ENCODE measurements around the gene PHGDH. TPM values are rescaled to one million over a fixed set of nuclear protein-coding genes. Genes with fewer than 3 reads are reported as not detected.

PHGDH gene
- total RNA-seq, 6 experiments from 2014 or later = 56.4 to 109 (median 87.0) TPM

GRCh38 chr1:119732465-119733168 is 20.9 kb downstream of the PHGDH start:
- no peak overlapping the region for H3K4me3 Mint-ChIP-seq
- H3K27me3 Mint-ChIP-seq (ENCODE audit: insufficient read depth) = no peaks in the 10 kb centered on the region; the same call in 1 of the 2 replicates
- no peaks in the 10 kb centered on the region for H3K4me1 Mint-ChIP-seq (ENCODE audit: low read depth)
- H3K27ac Mint-ChIP-seq = no peak overlapping the region
- no peak for DNase-seq
- H3K36me3 Mint-ChIP-seq (ENCODE audit: low read depth) = peaks cover 5% of the 10 kb centered on the region; the same call in 1 of the 2 replicates
- TF ChIP-seq, protein P1, sequence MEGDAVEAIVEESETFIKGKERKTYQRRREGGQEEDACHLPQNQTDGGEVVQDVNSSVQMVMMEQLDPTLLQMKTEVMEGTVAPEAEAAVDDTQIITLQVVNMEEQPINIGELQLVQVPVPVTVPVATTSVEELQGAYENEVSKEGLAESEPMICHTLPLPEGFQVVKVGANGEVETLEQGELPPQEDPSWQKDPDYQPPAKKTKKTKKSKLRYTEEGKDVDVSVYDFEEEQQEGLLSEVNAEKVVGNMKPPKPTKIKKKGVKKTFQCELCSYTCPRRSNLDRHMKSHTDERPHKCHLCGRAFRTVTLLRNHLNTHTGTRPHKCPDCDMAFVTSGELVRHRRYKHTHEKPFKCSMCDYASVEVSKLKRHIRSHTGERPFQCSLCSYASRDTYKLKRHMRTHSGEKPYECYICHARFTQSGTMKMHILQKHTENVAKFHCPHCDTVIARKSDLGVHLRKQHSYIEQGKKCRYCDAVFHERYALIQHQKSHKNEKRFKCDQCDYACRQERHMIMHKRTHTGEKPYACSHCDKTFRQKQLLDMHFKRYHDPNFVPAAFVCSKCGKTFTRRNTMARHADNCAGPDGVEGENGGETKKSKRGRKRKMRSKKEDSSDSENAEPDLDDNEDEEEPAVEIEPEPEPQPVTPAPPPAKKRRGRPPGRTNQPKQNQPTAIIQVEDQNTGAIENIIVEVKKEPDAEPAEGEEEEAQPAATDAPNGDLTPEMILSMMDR (IDR thresholded peaks at IDR 0.05) = no peak
- H3K9me3 Mint-ChIP-seq = no peaks in the 10 kb centered on the region

DNA sequence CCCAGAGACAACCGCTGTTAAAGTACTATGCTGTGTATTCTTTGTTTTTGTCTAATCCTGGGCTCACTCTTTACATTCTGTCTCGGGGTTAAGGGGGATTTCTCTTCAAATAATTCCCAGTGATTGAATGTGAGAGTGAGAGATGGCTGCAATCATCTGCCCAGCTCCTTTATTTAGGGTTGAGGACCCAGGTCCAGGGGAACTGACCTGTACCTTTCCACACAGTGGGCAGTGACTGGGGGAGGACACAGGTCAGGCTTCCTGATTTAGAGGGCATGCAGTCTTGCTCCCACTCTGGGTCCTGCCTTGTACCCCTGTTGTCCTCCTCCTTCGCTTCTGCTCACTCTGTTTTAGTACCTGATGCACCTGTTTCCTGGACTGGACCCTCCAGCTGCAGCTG is 22.0 kb downstream of the PHGDH start:
- TF ChIP-seq, protein P1 (IDR thresholded peaks at IDR 0.05) = no peak
- Mint-ChIP-seq H3K4me3 (no peak overlapping the region), H3K27me3 (ENCODE audit: insufficient read depth) (no peaks in the 10 kb centered on the region; the same call in 1 of the 2 replicates), H3K27ac (no peak overlapping the region), H3K9me3 (no peaks in the 10 kb centered on the region), H3K36me3 (ENCODE audit: low read depth) (peaks cover 5% of the 10 kb centered on the region; the same call in 1 of the 2 replicates), H3K4me1 (ENCODE audit: low read depth) (no peaks in the 10 kb centered on the region)
- no peak for DNase-seq

GRCh38 chr1:119735217-119735616 is 23.5 kb downstream of the PHGDH start:
- no peaks in the 10 kb centered on the region for H3K9me3 Mint-ChIP-seq
- no peaks in the 10 kb centered on the region for H3K36me3 Mint-ChIP-seq (ENCODE audit: low read depth)
- H3K27ac Mint-ChIP-seq = no peak overlapping the region
- no peak overlapping the region for H3K4me3 Mint-ChIP-seq
- TF ChIP-seq, protein P1 (IDR thresholded peaks at IDR 0.05) = no peak
- DNase-seq = no peak
- no peaks in the 10 kb centered on the region for H3K4me1 Mint-ChIP-seq (ENCODE audit: low read depth)
- H3K27me3 Mint-ChIP-seq (ENCODE audit: insufficient read depth) = no peaks in the 10 kb centered on the region; the same call in 1 of the 2 replicates

- no peak for DNase-seq
- H3K4me3 Mint-ChIP-seq = no peak overlapping the region
- H3K4me1 Mint-ChIP-seq (ENCODE audit: low read depth) = no peaks in the 10 kb centered on the region
- H3K36me3 Mint-ChIP-seq (ENCODE audit: low read depth) = no peaks in the 10 kb centered on the region
- no peaks in the 10 kb centered on the region; the same call in 1 of the 2 replicates for H3K27me3 Mint-ChIP-seq (ENCODE audit: insufficient read depth)
- no peak overlapping the region for H3K27ac Mint-ChIP-seq
- TF ChIP-seq, protein P1 (IDR thresholded peaks at IDR 0.05) = no peak
- no peaks in the 10 kb centered on the region for H3K9me3 Mint-ChIP-seq
Observed at GRCh38 chr1:119736649-119737039, 24.9 kb downstream of the PHGDH start.

DNA sequence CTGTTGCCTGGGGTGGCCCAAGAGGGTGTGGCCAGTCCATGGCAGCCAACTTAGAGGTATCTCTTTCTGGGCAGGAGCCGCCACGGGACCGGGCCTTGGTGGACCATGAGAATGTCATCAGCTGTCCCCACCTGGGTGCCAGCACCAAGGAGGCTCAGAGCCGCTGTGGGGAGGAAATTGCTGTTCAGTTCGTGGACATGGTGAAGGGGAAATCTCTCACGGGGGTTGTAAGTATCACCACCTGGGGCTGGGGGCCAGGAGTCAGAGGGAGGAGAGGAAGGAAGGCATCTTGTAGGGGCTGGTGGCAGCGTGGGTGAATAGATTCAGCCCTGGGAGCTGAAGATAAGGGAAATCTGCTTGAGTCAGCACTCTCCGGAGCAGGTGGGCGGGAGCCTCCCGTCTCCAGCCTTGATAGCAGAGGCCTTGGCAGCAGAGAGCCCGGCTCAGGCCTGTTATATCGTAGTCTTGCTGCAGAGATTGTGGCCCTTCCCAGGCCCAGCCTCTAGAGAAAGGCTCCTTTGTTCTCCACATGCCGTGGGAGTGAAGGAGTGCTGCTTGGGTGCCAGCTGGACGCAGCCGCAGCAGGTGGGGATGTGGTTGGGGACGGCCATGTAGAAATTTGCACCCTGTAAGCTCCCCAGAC is 25.4 kb downstream of the PHGDH start:
- H3K36me3 Mint-ChIP-seq (ENCODE audit: low read depth) = no peaks in the 10 kb centered on the region
- no peaks in the 10 kb centered on the region; the same call in 1 of the 2 replicates for H3K27me3 Mint-ChIP-seq (ENCODE audit: insufficient read depth)
- peaks cover 3% of the 10 kb centered on the region for H3K4me1 Mint-ChIP-seq (ENCODE audit: low read depth)
- no peaks in the 10 kb centered on the region for H3K9me3 Mint-ChIP-seq
- no peak overlapping the region for H3K4me3 Mint-ChIP-seq
- TF ChIP-seq, protein P1 (IDR thresholded peaks at IDR 0.05) = no peak
- H3K27ac Mint-ChIP-seq = no peak overlapping the region
- no peak for DNase-seq

All from HFFc6 (cell line).